HL-60 (cell line): Measurements from ENCODE around the gene RNF130.

Experiments
- GABPA ChIP-seq: IDR thresholded peaks from 2 replicates; pipeline ENCODE4 v1.6.1; 2012; ENCODE audit warnings: low read depth
- POLR2AphosphoS5 ChIP-seq: IDR thresholded peaks from 2 replicates; pipeline ENCODE4 v1.6.1; 2012; ENCODE audit warnings: low read depth
- TF ChIP-seq, protein P1 (sequence below): IDR thresholded peaks from one replicate; pipeline ENCODE4 v1.5.1; 2011; ENCODE audit warnings: low read length, control low read depth, inconsistent platforms; ENCODE audit not compliant: insufficient read depth
- TF ChIP-seq, protein P2 (sequence below): IDR thresholded peaks from 2 replicates; pipeline ENCODE4 v1.6.1; 2012; ENCODE audit warnings: low read depth; ENCODE audit not compliant: insufficient replicate concordance

DNA sequence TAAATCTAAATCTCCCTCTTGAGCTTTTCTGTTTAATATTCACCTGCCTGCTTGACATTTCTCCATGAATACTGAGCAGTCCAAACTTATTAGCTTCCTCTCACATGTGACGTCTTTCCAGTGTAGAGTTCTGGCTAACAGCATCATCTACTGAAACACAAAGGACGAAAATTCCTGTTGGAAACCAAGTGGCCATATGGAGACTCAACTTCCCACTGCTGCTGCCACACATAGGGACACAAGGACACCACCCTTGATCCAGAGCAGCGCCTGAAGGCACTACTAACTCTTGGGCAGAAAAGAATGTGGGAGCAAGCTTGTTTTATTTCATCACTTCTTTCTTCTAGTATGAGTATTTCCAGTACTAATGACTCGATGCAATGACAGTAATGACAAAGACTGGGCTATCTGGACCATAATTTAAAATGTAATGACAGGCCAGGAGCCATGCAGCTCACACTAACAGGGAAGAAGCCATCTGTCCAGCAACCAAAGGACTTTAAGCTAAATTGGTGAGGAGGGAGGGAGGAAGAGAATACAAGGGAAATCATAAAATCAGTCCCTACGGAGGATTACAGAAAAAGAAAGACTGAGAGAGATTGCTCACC lies 19.2 kb downstream of the RNF130 start:
- TF ChIP-seq, protein P1, sequence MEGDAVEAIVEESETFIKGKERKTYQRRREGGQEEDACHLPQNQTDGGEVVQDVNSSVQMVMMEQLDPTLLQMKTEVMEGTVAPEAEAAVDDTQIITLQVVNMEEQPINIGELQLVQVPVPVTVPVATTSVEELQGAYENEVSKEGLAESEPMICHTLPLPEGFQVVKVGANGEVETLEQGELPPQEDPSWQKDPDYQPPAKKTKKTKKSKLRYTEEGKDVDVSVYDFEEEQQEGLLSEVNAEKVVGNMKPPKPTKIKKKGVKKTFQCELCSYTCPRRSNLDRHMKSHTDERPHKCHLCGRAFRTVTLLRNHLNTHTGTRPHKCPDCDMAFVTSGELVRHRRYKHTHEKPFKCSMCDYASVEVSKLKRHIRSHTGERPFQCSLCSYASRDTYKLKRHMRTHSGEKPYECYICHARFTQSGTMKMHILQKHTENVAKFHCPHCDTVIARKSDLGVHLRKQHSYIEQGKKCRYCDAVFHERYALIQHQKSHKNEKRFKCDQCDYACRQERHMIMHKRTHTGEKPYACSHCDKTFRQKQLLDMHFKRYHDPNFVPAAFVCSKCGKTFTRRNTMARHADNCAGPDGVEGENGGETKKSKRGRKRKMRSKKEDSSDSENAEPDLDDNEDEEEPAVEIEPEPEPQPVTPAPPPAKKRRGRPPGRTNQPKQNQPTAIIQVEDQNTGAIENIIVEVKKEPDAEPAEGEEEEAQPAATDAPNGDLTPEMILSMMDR, result no peak
- TF ChIP-seq POLR2AphosphoS5, result no peak
- TF ChIP-seq, protein P2, sequence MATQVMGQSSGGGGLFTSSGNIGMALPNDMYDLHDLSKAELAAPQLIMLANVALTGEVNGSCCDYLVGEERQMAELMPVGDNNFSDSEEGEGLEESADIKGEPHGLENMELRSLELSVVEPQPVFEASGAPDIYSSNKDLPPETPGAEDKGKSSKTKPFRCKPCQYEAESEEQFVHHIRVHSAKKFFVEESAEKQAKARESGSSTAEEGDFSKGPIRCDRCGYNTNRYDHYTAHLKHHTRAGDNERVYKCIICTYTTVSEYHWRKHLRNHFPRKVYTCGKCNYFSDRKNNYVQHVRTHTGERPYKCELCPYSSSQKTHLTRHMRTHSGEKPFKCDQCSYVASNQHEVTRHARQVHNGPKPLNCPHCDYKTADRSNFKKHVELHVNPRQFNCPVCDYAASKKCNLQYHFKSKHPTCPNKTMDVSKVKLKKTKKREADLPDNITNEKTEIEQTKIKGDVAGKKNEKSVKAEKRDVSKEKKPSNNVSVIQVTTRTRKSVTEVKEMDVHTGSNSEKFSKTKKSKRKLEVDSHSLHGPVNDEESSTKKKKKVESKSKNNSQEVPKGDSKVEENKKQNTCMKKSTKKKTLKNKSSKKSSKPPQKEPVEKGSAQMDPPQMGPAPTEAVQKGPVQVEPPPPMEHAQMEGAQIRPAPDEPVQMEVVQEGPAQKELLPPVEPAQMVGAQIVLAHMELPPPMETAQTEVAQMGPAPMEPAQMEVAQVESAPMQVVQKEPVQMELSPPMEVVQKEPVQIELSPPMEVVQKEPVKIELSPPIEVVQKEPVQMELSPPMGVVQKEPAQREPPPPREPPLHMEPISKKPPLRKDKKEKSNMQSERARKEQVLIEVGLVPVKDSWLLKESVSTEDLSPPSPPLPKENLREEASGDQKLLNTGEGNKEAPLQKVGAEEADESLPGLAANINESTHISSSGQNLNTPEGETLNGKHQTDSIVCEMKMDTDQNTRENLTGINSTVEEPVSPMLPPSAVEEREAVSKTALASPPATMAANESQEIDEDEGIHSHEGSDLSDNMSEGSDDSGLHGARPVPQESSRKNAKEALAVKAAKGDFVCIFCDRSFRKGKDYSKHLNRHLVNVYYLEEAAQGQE, result no peak
- no peak for TF ChIP-seq GABPA
